ENCODE measurements around the gene ADGRF1. TPM values are rescaled to one million over a fixed set of nuclear protein-coding genes. Genes with fewer than 3 reads are reported as not detected.

The ADGRF1 gene
- polyA plus RNA-seq, 4 donors = 0.13 to 1.7 (median 1.3) TPM

- Histone ChIP-seq H3K27me3 (ENCODE audit: control insufficient read depth in 3 of 3, insufficient read depth in 3 of 3, low read length in 3 of 3) (no peaks in the 10 kb centered on the region), H3K4me3 (ENCODE audit: low read depth in 1 of 3, low read length in 3 of 3) (no peak overlapping the region), H3K27ac (ENCODE audit: low read depth in 1 of 3, low read length in 2 of 3) (no peak overlapping the region), H3K36me3 (ENCODE audit: control insufficient read depth in 3 of 3, insufficient read depth in 2 of 3, low read depth in 1 of 3, low read length in 3 of 3) (no peaks in the 10 kb centered on the region), H3K9me3 (ENCODE audit: control insufficient read depth in 2 of 2, insufficient read depth in 1 of 2, low read depth in 1 of 2, low read length in 1 of 2) (no peaks in the 10 kb centered on the region), H3K4me1 (ENCODE audit: control insufficient read depth in 3 of 3, insufficient read depth in 2 of 3, low read depth in 1 of 3, low read length in 2 of 3) (no peaks in the 10 kb centered on the region)
- FAIRE-seq (no peak), DNase-seq (no peak)
- 39 to 45% (median 44%) methylated on average over 1 of the region's 1 CpG for WGBS, 3 donors
These were observed 69.6 kb downstream of the ADGRF1 start for GRCh38 chr6:46972531-46972930.

- Histone ChIP-seq H3K9me3 (ENCODE audit: control insufficient read depth in 2 of 2, insufficient read depth in 1 of 2, low read depth in 1 of 2, low read length in 1 of 2) (no peaks in the 10 kb centered on the region), H3K4me1 (ENCODE audit: control insufficient read depth in 3 of 3, insufficient read depth in 2 of 3, low read depth in 1 of 3, low read length in 2 of 3) (no peaks in the 10 kb centered on the region), H3K36me3 (ENCODE audit: control insufficient read depth in 3 of 3, insufficient read depth in 2 of 3, low read depth in 1 of 3, low read length in 3 of 3) (no peaks in the 10 kb centered on the region), H3K27ac (ENCODE audit: low read depth in 1 of 3, low read length in 2 of 3) (no peak overlapping the region), H3K4me3 (ENCODE audit: low read depth in 1 of 3, low read length in 3 of 3) (no peak overlapping the region), H3K27me3 (ENCODE audit: control insufficient read depth in 3 of 3, insufficient read depth in 3 of 3, low read length in 3 of 3) (no peaks in the 10 kb centered on the region)
- 46 to 55% (median 55%) methylated on average over 1 of the region's 1 CpG for WGBS, 3 donors
- no peak for DNase-seq
- FAIRE-seq = no peak
These were observed 72.9 kb downstream of the ADGRF1 start for GRCh38 chr6:46969206-46969605.

GRCh38 chr6:46967826-46968349 lies 74.2 kb downstream of the ADGRF1 start:
- H3K27ac ChIP-seq (ENCODE audit: low read depth in 1 of 3, low read length in 2 of 3) = no peak overlapping the region
- no peaks in the 10 kb centered on the region for H3K36me3 ChIP-seq (ENCODE audit: control insufficient read depth in 3 of 3, insufficient read depth in 2 of 3, low read depth in 1 of 3, low read length in 3 of 3)
- no peaks in the 10 kb centered on the region for H3K27me3 ChIP-seq (ENCODE audit: control insufficient read depth in 3 of 3, insufficient read depth in 3 of 3, low read length in 3 of 3)
- no peaks in the 10 kb centered on the region for H3K9me3 ChIP-seq (ENCODE audit: control insufficient read depth in 2 of 2, insufficient read depth in 1 of 2, low read depth in 1 of 2, low read length in 1 of 2)
- no peak for FAIRE-seq
- no peak for DNase-seq
- no peaks in the 10 kb centered on the region for H3K4me1 ChIP-seq (ENCODE audit: control insufficient read depth in 3 of 3, insufficient read depth in 2 of 3, low read depth in 1 of 3, low read length in 2 of 3)
- H3K4me3 ChIP-seq (ENCODE audit: low read depth in 1 of 3, low read length in 3 of 3) = no peak overlapping the region

GRCh38 chr6:46964716-46965519 lies 77.2 kb downstream of the ADGRF1 start:
- Histone ChIP-seq H3K27me3 (ENCODE audit: control insufficient read depth in 3 of 3, insufficient read depth in 3 of 3, low read length in 3 of 3) (no peaks in the 10 kb centered on the region), H3K27ac (ENCODE audit: low read depth in 1 of 3, low read length in 2 of 3) (no peak overlapping the region), H3K4me1 (ENCODE audit: control insufficient read depth in 3 of 3, insufficient read depth in 2 of 3, low read depth in 1 of 3, low read length in 2 of 3) (no peaks in the 10 kb centered on the region), H3K36me3 (ENCODE audit: control insufficient read depth in 3 of 3, insufficient read depth in 2 of 3, low read depth in 1 of 3, low read length in 3 of 3) (no peaks in the 10 kb centered on the region), H3K4me3 (ENCODE audit: low read depth in 1 of 3, low read length in 3 of 3) (no peak overlapping the region), H3K9me3 (ENCODE audit: control insufficient read depth in 2 of 2, insufficient read depth in 1 of 2, low read depth in 1 of 2, low read length in 1 of 2) (no peaks in the 10 kb centered on the region)
- DNase-seq (no peak), FAIRE-seq (no peak)
- 76 to 79% (median 77%) methylated on average over 12 of the region's 12 CpGs for WGBS, 3 donors

- no peaks in the 10 kb centered on the region for H3K27me3 ChIP-seq (ENCODE audit: control insufficient read depth in 3 of 3, insufficient read depth in 3 of 3, low read length in 3 of 3)
- FAIRE-seq (no peak), DNase-seq (no peak)
- H3K36me3 ChIP-seq (ENCODE audit: control insufficient read depth in 3 of 3, insufficient read depth in 2 of 3, low read depth in 1 of 3, low read length in 3 of 3) = no peaks in the 10 kb centered on the region
- 74 to 82% (median 79%) methylated on average over 5 of the region's 5 CpGs for WGBS, 3 donors
- H3K4me1 ChIP-seq (ENCODE audit: control insufficient read depth in 3 of 3, insufficient read depth in 2 of 3, low read depth in 1 of 3, low read length in 2 of 3) = no peaks in the 10 kb centered on the region
- no peaks in the 10 kb centered on the region for H3K9me3 ChIP-seq (ENCODE audit: control insufficient read depth in 2 of 2, insufficient read depth in 1 of 2, low read depth in 1 of 2, low read length in 1 of 2)
- H3K4me3 ChIP-seq (ENCODE audit: low read depth in 1 of 3, low read length in 3 of 3) = no peak overlapping the region
- no peak overlapping the region for H3K27ac ChIP-seq (ENCODE audit: low read depth in 1 of 3, low read length in 2 of 3)
These were observed 78.5 kb downstream of the ADGRF1 start for GRCh38 chr6:46963626-46964025.

- FAIRE-seq = no peak
- Histone ChIP-seq H3K9me3 (ENCODE audit: control insufficient read depth in 2 of 2, insufficient read depth in 1 of 2, low read depth in 1 of 2, low read length in 1 of 2) (no peaks in the 10 kb centered on the region), H3K4me1 (ENCODE audit: control insufficient read depth in 3 of 3, insufficient read depth in 2 of 3, low read depth in 1 of 3, low read length in 2 of 3) (no peaks in the 10 kb centered on the region), H3K27ac (ENCODE audit: low read depth in 1 of 3, low read length in 2 of 3) (no peak overlapping the region), H3K36me3 (ENCODE audit: control insufficient read depth in 3 of 3, insufficient read depth in 2 of 3, low read depth in 1 of 3, low read length in 3 of 3) (no peaks in the 10 kb centered on the region), H3K4me3 (ENCODE audit: low read depth in 1 of 3, low read length in 3 of 3) (no peak overlapping the region), H3K27me3 (ENCODE audit: control insufficient read depth in 3 of 3, insufficient read depth in 3 of 3, low read length in 3 of 3) (no peaks in the 10 kb centered on the region)
- no peak for DNase-seq
These were observed 79.1 kb downstream of the ADGRF1 start for GRCh38 chr6:46963039-46963438.

- Histone ChIP-seq H3K27ac (ENCODE audit: low read depth in 1 of 3, low read length in 2 of 3) (no peak overlapping the region), H3K36me3 (ENCODE audit: control insufficient read depth in 3 of 3, insufficient read depth in 2 of 3, low read depth in 1 of 3, low read length in 3 of 3) (no peaks in the 10 kb centered on the region), H3K9me3 (ENCODE audit: control insufficient read depth in 2 of 2, insufficient read depth in 1 of 2, low read depth in 1 of 2, low read length in 1 of 2) (no peaks in the 10 kb centered on the region), H3K4me3 (ENCODE audit: low read depth in 1 of 3, low read length in 3 of 3) (no peak overlapping the region), H3K4me1 (ENCODE audit: control insufficient read depth in 3 of 3, insufficient read depth in 2 of 3, low read depth in 1 of 3, low read length in 2 of 3) (no peaks in the 10 kb centered on the region), H3K27me3 (ENCODE audit: control insufficient read depth in 3 of 3, insufficient read depth in 3 of 3, low read length in 3 of 3) (no peaks in the 10 kb centered on the region)
- no peak for FAIRE-seq
- WGBS, 3 donors = 85 to 88% (median 88%) methylated on average over 5 of the region's 5 CpGs
- no peak for DNase-seq
These were observed 80.4 kb downstream of the ADGRF1 start for GRCh38 chr6:46961711-46962110.

GRCh38 chr6:46961232-46961631 lies 80.9 kb downstream of the ADGRF1 start:
- Histone ChIP-seq H3K27ac (ENCODE audit: low read depth in 1 of 3, low read length in 2 of 3) (no peak overlapping the region), H3K9me3 (ENCODE audit: control insufficient read depth in 2 of 2, insufficient read depth in 1 of 2, low read depth in 1 of 2, low read length in 1 of 2) (no peaks in the 10 kb centered on the region), H3K36me3 (ENCODE audit: control insufficient read depth in 3 of 3, insufficient read depth in 2 of 3, low read depth in 1 of 3, low read length in 3 of 3) (no peaks in the 10 kb centered on the region), H3K4me3 (ENCODE audit: low read depth in 1 of 3, low read length in 3 of 3) (no peak overlapping the region), H3K4me1 (ENCODE audit: control insufficient read depth in 3 of 3, insufficient read depth in 2 of 3, low read depth in 1 of 3, low read length in 2 of 3) (no peaks in the 10 kb centered on the region), H3K27me3 (ENCODE audit: control insufficient read depth in 3 of 3, insufficient read depth in 3 of 3, low read length in 3 of 3) (no peaks in the 10 kb centered on the region)
- no peak for FAIRE-seq
- no peak for DNase-seq

- DNase-seq (no peak), FAIRE-seq (no peak)
- Histone ChIP-seq H3K9me3 (ENCODE audit: control insufficient read depth in 2 of 2, insufficient read depth in 1 of 2, low read depth in 1 of 2, low read length in 1 of 2) (no peaks in the 10 kb centered on the region), H3K4me3 (ENCODE audit: low read depth in 1 of 3, low read length in 3 of 3) (no peak overlapping the region), H3K4me1 (ENCODE audit: control insufficient read depth in 3 of 3, insufficient read depth in 2 of 3, low read depth in 1 of 3, low read length in 2 of 3) (no peaks in the 10 kb centered on the region), H3K36me3 (ENCODE audit: control insufficient read depth in 3 of 3, insufficient read depth in 2 of 3, low read depth in 1 of 3, low read length in 3 of 3) (no peaks in the 10 kb centered on the region), H3K27me3 (ENCODE audit: control insufficient read depth in 3 of 3, insufficient read depth in 3 of 3, low read length in 3 of 3) (no peaks in the 10 kb centered on the region), H3K27ac (ENCODE audit: low read depth in 1 of 3, low read length in 2 of 3) (no peak overlapping the region)
These were observed 82.7 kb downstream of the ADGRF1 start for GRCh38 chr6:46959419-46959818.

All from small intestine (tissue), 7 donors.